ENCODE data around the gene IL36B. TPM values are rescaled to one million over a fixed set of nuclear protein-coding genes. Genes with fewer than 3 reads are reported as not detected.

The IL36B gene
- total RNA-seq, 2 donors from 2014 or later, result not detected

GRCh38 chr2:113084249-113085000 lies 31.8 kb upstream of the IL36B start:
- Mint-ChIP-seq H3K9me3 (no peaks in the 10 kb centered on the region), H3K27ac (peak overlapping the region; percentile 14), H3K4me1 (ENCODE audit: low read depth) (peaks cover 5% of the 10 kb centered on the region), H3K36me3 (ENCODE audit: insufficient read depth in 2 of 2) (no peaks in the 10 kb centered on the region), H3K4me3 (no peak overlapping the region), H3K27me3 (ENCODE audit: low read depth) (no peaks in the 10 kb centered on the region)
- DNase-seq (no peak), ATAC-seq (replicated peaks in 1 of 2) (peak; percentile 57 to 62)

- H3K27me3 Mint-ChIP-seq (ENCODE audit: low read depth), result no peaks in the 10 kb centered on the region
- H3K27ac Mint-ChIP-seq, result no peak overlapping the region
- DNase-seq, result no peak
- H3K4me1 Mint-ChIP-seq (ENCODE audit: low read depth), result peaks cover 5% of the 10 kb centered on the region
- peak; percentile 38 to 43 for ATAC-seq (replicated peaks in 1 of 2)
- no peaks in the 10 kb centered on the region for H3K36me3 Mint-ChIP-seq (ENCODE audit: insufficient read depth in 2 of 2)
- H3K9me3 Mint-ChIP-seq, result no peaks in the 10 kb centered on the region
- H3K4me3 Mint-ChIP-seq, result no peak overlapping the region
Observed at GRCh38 chr2:113083296-113083695, 30.6 kb upstream of the IL36B start.

GRCh38 chr2:113081488-113082210 lies 29.0 kb upstream of the IL36B start:
- no peak overlapping the region for H3K4me3 Mint-ChIP-seq
- H3K27ac Mint-ChIP-seq, result no peak overlapping the region
- peaks cover 5% of the 10 kb centered on the region for H3K4me1 Mint-ChIP-seq (ENCODE audit: low read depth)
- no peaks in the 10 kb centered on the region for H3K9me3 Mint-ChIP-seq
- DNase-seq (no peak), ATAC-seq (replicated peaks in 1 of 2) (peak; percentile 44 to 60)
- H3K27me3 Mint-ChIP-seq (ENCODE audit: low read depth), result no peaks in the 10 kb centered on the region
- H3K36me3 Mint-ChIP-seq (ENCODE audit: insufficient read depth in 2 of 2), result no peaks in the 10 kb centered on the region

- H3K36me3 Mint-ChIP-seq (ENCODE audit: insufficient read depth in 2 of 2), result no peaks in the 10 kb centered on the region
- ATAC-seq (replicated peaks in 1 of 2) (peak; percentile 66 to 74), DNase-seq (peak; percentile 59 to 69)
- H3K27ac Mint-ChIP-seq, result no peak overlapping the region
- no peaks in the 10 kb centered on the region for H3K27me3 Mint-ChIP-seq (ENCODE audit: low read depth)
- H3K9me3 Mint-ChIP-seq, result no peaks in the 10 kb centered on the region
- peaks cover 6% of the 10 kb centered on the region for H3K4me1 Mint-ChIP-seq (ENCODE audit: low read depth)
- H3K4me3 Mint-ChIP-seq, result no peak overlapping the region
Observed at GRCh38 chr2:113080134-113080533, 27.5 kb upstream of the IL36B start.

GRCh38 chr2:113079131-113079530 lies 26.5 kb upstream of the IL36B start:
- DNase-seq (no peak), ATAC-seq (replicated peaks in 1 of 2) (no peak)
- Mint-ChIP-seq H3K4me3 (no peak overlapping the region), H3K27me3 (ENCODE audit: low read depth) (no peaks in the 10 kb centered on the region), H3K36me3 (ENCODE audit: insufficient read depth in 2 of 2) (no peaks in the 10 kb centered on the region), H3K4me1 (ENCODE audit: low read depth) (peaks cover 14% of the 10 kb centered on the region), H3K27ac (no peak overlapping the region), H3K9me3 (no peaks in the 10 kb centered on the region)

GRCh38 chr2:113078350-113078839 lies 25.7 kb upstream of the IL36B start:
- DNase-seq, result no peak
- Mint-ChIP-seq H3K27ac (no peak overlapping the region), H3K36me3 (ENCODE audit: insufficient read depth in 2 of 2) (no peaks in the 10 kb centered on the region), H3K4me1 (ENCODE audit: low read depth) (peaks cover 14% of the 10 kb centered on the region), H3K9me3 (no peaks in the 10 kb centered on the region), H3K27me3 (ENCODE audit: low read depth) (no peaks in the 10 kb centered on the region), H3K4me3 (no peak overlapping the region)
- ATAC-seq (replicated peaks in 1 of 2), result no peak

GRCh38 chr2:113077921-113078320 lies 25.3 kb upstream of the IL36B start:
- H3K4me3 Mint-ChIP-seq, result no peak overlapping the region
- no peaks in the 10 kb centered on the region for H3K9me3 Mint-ChIP-seq
- peaks cover 9% of the 10 kb centered on the region for H3K4me1 Mint-ChIP-seq (ENCODE audit: low read depth)
- no peaks in the 10 kb centered on the region for H3K36me3 Mint-ChIP-seq (ENCODE audit: insufficient read depth in 2 of 2)
- ATAC-seq (replicated peaks in 1 of 2), result no peak
- no peak overlapping the region for H3K27ac Mint-ChIP-seq
- DNase-seq, result no peak
- no peaks in the 10 kb centered on the region for H3K27me3 Mint-ChIP-seq (ENCODE audit: low read depth)

- Mint-ChIP-seq H3K27ac (no peak overlapping the region), H3K4me3 (no peak overlapping the region), H3K36me3 (ENCODE audit: insufficient read depth in 2 of 2) (no peaks in the 10 kb centered on the region), H3K27me3 (ENCODE audit: low read depth) (no peaks in the 10 kb centered on the region), H3K9me3 (no peaks in the 10 kb centered on the region), H3K4me1 (ENCODE audit: low read depth) (peaks cover 9% of the 10 kb centered on the region)
- no peak for ATAC-seq (replicated peaks in 1 of 2)
- DNase-seq, result no peak
Observed at GRCh38 chr2:113076954-113077669, 24.4 kb upstream of the IL36B start.

GRCh38 chr2:113075600-113075999 lies 22.9 kb upstream of the IL36B start:
- Mint-ChIP-seq H3K27ac (no peak overlapping the region), H3K36me3 (ENCODE audit: insufficient read depth in 2 of 2) (no peaks in the 10 kb centered on the region)

GRCh38 chr2:113075030-113075429 lies 22.4 kb upstream of the IL36B start:
- DNase-seq, result peak in 1 of 2 donors; percentile 6
- ATAC-seq (replicated peaks in 1 of 2), result peak; percentile 41 to 50
- no peaks in the 10 kb centered on the region for H3K9me3 Mint-ChIP-seq
- no peaks in the 10 kb centered on the region for H3K36me3 Mint-ChIP-seq (ENCODE audit: insufficient read depth in 2 of 2)
- peaks cover 1% of the 10 kb centered on the region for H3K27me3 Mint-ChIP-seq (ENCODE audit: low read depth)
- peaks cover 9% of the 10 kb centered on the region for H3K4me1 Mint-ChIP-seq (ENCODE audit: low read depth)
- no peak overlapping the region for H3K4me3 Mint-ChIP-seq
- H3K27ac Mint-ChIP-seq, result no peak overlapping the region

More at GRCh38 chr2:113075600-113075999, 22.9 kb upstream of the IL36B start:
- Mint-ChIP-seq H3K9me3 (no peaks in the 10 kb centered on the region), H3K4me1 (ENCODE audit: low read depth) (peaks cover 9% of the 10 kb centered on the region), H3K4me3 (no peak overlapping the region), H3K27me3 (ENCODE audit: low read depth) (no peaks in the 10 kb centered on the region)
- DNase-seq (no peak), ATAC-seq (replicated peaks in 1 of 2) (no peak)

- Mint-ChIP-seq H3K4me3 (no peak overlapping the region), H3K36me3 (ENCODE audit: insufficient read depth in 2 of 2) (no peaks in the 10 kb centered on the region), H3K27ac (no peak overlapping the region), H3K9me3 (no peaks in the 10 kb centered on the region), H3K4me1 (ENCODE audit: low read depth) (peaks cover 9% of the 10 kb centered on the region), H3K27me3 (ENCODE audit: low read depth) (peaks cover 13% of the 10 kb centered on the region)
- DNase-seq (no peak), ATAC-seq (replicated peaks in 1 of 2) (no peak)
Observed at GRCh38 chr2:113073325-113073834, 20.7 kb upstream of the IL36B start.

- Mint-ChIP-seq H3K4me1 (ENCODE audit: low read depth) (peaks cover 9% of the 10 kb centered on the region), H3K27ac (no peak overlapping the region), H3K4me3 (no peak overlapping the region), H3K36me3 (ENCODE audit: insufficient read depth in 2 of 2) (no peaks in the 10 kb centered on the region), H3K9me3 (no peaks in the 10 kb centered on the region), H3K27me3 (ENCODE audit: low read depth) (peaks cover 13% of the 10 kb centered on the region)
- DNase-seq, result no peak
- no peak for ATAC-seq (replicated peaks in 1 of 2)
Observed at GRCh38 chr2:113072584-113072983, 19.9 kb upstream of the IL36B start.

GRCh38 chr2:113070606-113070975 lies 17.9 kb upstream of the IL36B start:
- H3K36me3 Mint-ChIP-seq (ENCODE audit: insufficient read depth in 2 of 2), result no peaks in the 10 kb centered on the region
- H3K4me3 Mint-ChIP-seq, result no peak overlapping the region
- ATAC-seq (replicated peaks in 1 of 2) (no peak), DNase-seq (no peak)
- H3K27ac Mint-ChIP-seq, result no peak overlapping the region
- H3K4me1 Mint-ChIP-seq (ENCODE audit: low read depth), result peaks cover 9% of the 10 kb centered on the region
- peaks cover 0 to 1% of the 10 kb centered on the region in 2 donors for H3K9me3 Mint-ChIP-seq
- peaks cover 13% of the 10 kb centered on the region for H3K27me3 Mint-ChIP-seq (ENCODE audit: low read depth)
